B cell (primary cell): ENCODE results near the gene STARD6. TPM values are rescaled to one million over a fixed set of nuclear protein-coding genes. Genes with fewer than 3 reads are reported as not detected.
"Not testable (repeated sequence)": the region's sequence is repeated elsewhere in the genome, so short reads cannot be mapped to it uniquely, and the experiment has no call there.

Experiments used
- ATAC-seq: fragments of 200-7000 bp; cut with Tn5 transposase; one replicate; pipeline ENCODE4 v1.10.0; 2021; ENCODE audit warnings: low read depth, mild to moderate bottlenecking, moderate number of reproducible peaks, moderate library complexity
- CTCF ChIA-PET: fragments of 350-600 bp; sonication (Branson Sonifier 250); formaldehyde crosslinking; loops from one replicate; lab custom pipeline; 2021; ENCODE audit warnings: antibody characterized with exemption, inconsistent platforms; lab: Charles Lee
- POLR2A ChIA-PET: fragments of 350-600 bp; sonication (Branson Sonifier 250); formaldehyde crosslinking; loops from one replicate; lab custom pipeline; 2021; ENCODE audit warnings: antibody characterized with exemption; lab: Charles Lee
- DNase-seq: peaks from one replicate; pipeline ENCODE4 v3.0.0; 2013
- H2AFZ ChIP-seq: 2 replicates; pipeline ENCODE4 v1.6.1; 2012; ENCODE audit warnings: mild to moderate bottlenecking, low read depth, low read length; ENCODE audit not compliant: insufficient read depth, poor library complexity, severe bottlenecking
- H3K27ac ChIP-seq, 2 donors: 1 replicate in 1 of 2; 2 replicates in 1 of 2; pipeline ENCODE4 v1.5.1; 2012 to 2013; ENCODE audit warnings: low read length in 2 of 2, mild to moderate bottlenecking in 2 of 2, moderate library complexity in 1 of 2
- H3K27me3 ChIP-seq, 4 experiments: fragments of 200-600 bp in 1 of 4; sonication (generic) in 1 of 4; replicated peaks in 1 of 4; 1 replicate in 2 of 4; 2 replicates in 2 of 4; pipeline versions ENCODE4 v1.6.1 to v1.7.0; 2013 to 2016; ENCODE audit warnings: low read length in 3 of 4, mild to moderate bottlenecking in 2 of 4, mixed read lengths in 1 of 4, moderate library complexity in 1 of 4; ENCODE audit not compliant: insufficient read depth in 4 of 4, control insufficient read depth in 3 of 4; ENCODE audit errors: control extremely low read depth in 1 of 4
- H3K36me3 ChIP-seq, 2 experiments: replicated peaks in 1 of 2; 1 replicate in 1 of 2; 2 replicates in 1 of 2; pipeline versions ENCODE4 v1.6.1 to v1.7.1; 2013; ENCODE audit warnings: low read length in 1 of 2; ENCODE audit not compliant: insufficient read depth in 2 of 2, control insufficient read depth in 1 of 2; ENCODE audit errors: control extremely low read depth in 1 of 2, extremely low read depth in 1 of 2
- H3K4me1 ChIP-seq, 2 donors: fragments of 200-600 bp in 1 of 2; sonication (generic) in 1 of 2; 1 replicate in 1 of 2; 2 replicates in 1 of 2; pipeline versions ENCODE4 v1.5.1 to v1.6.1; 2013 to 2017; ENCODE audit warnings: low read length in 2 of 2; ENCODE audit not compliant: control insufficient read depth in 2 of 2, insufficient read depth in 2 of 2
- H3K4me2 ChIP-seq: replicated peaks from 2 replicates; pipeline ENCODE3; 2012; ENCODE audit warnings: mild to moderate bottlenecking, low read depth, low read length; ENCODE audit not compliant: poor library complexity, severe bottlenecking
- H3K4me3 ChIP-seq, 5 experiments: fragments of 200-600 bp in 1 of 5; sonication (generic) in 1 of 5; 1 replicate in 3 of 5; 2 replicates in 2 of 5; pipeline versions ENCODE4 v1.5.1 to v1.7.0; 2011 to 2016; ENCODE audit warnings: low read length in 4 of 5, mild to moderate bottlenecking in 4 of 5, low read depth in 2 of 5, control low read depth in 1 of 5, moderate library complexity in 1 of 5; ENCODE audit not compliant: insufficient read depth in 1 of 5; ENCODE audit errors: control extremely low read depth in 1 of 5, extremely low read depth in 1 of 5
- H3K79me2 ChIP-seq: fragments of 200-600 bp; sonication (generic); one replicate; pipeline ENCODE4 v1.6.0; 2016; ENCODE audit warnings: low read length; ENCODE audit not compliant: control insufficient read depth, insufficient read depth
- H3K9ac ChIP-seq: fragments of 200-600 bp; sonication (generic); 2 replicates; pipeline ENCODE4 v1.6.1; 2017; ENCODE audit warnings: mild to moderate bottlenecking, low read length, moderate library complexity
- H3K9me3 ChIP-seq, 3 donors: one replicate each; pipeline versions ENCODE4 v1.6.1 to v1.7.1; 2013; ENCODE audit warnings: low read length in 2 of 3; ENCODE audit not compliant: control insufficient read depth in 2 of 3, insufficient read depth in 1 of 3; ENCODE audit errors: control extremely low read depth in 1 of 3
- H4K20me1 ChIP-seq: 2 replicates; pipeline ENCODE4 v1.6.0; 2012; ENCODE audit warnings: mild to moderate bottlenecking, low read length; ENCODE audit not compliant: insufficient read depth, control insufficient read depth, poor library complexity, severe bottlenecking
- H3K27ac Mint-ChIP-seq: one replicate; pipeline ENCODE4 v1.8.0; 2021; ENCODE audit warnings: mixed read lengths
- H3K27me3 Mint-ChIP-seq: one replicate; pipeline ENCODE4 v1.8.0; 2021; ENCODE audit warnings: mixed read lengths
- H3K4me1 Mint-ChIP-seq: one replicate; pipeline ENCODE4 v1.8.0; 2021; ENCODE audit warnings: mixed read lengths
- H3K4me3 Mint-ChIP-seq: one replicate; pipeline ENCODE4 v1.8.0; 2021; ENCODE audit warnings: mixed read lengths
- H3K9me3 Mint-ChIP-seq: one replicate; pipeline ENCODE4 v1.8.0; 2022; ENCODE audit warnings: mixed read lengths; ENCODE audit not compliant: insufficient read depth
- CTCF ChIP-seq: fragments of 200-600 bp; IDR thresholded peaks from one replicate; pipeline ENCODE4 v1.8.0; 2022; ENCODE audit warnings: antibody characterized with exemption, mild to moderate bottlenecking
- EZH2 ChIP-seq: IDR thresholded peaks from 2 replicates; pipeline ENCODE4 v1.6.1; 2012; ENCODE audit warnings: borderline replicate concordance, low read depth, mild to moderate bottlenecking, moderate library complexity, low read length; ENCODE audit not compliant: insufficient read depth, poor library complexity, severe bottlenecking
- WGBS: methylation state at CpG from one replicate; pipeline ENCODE4 v1.1.5; 2013; ENCODE audit warnings: missing lambda C conversion rate; ENCODE audit not compliant: insufficient coverage; 5-methylcytosine and 5-hydroxymethylcytosine counted together
- intact Hi-C: fragments of 100-400 bp; cut with micrococcal nuclease; formaldehyde crosslinking; loops from one replicate; pipeline ENCODE4 v1.10.0; 2022
- polyA plus RNA-seq: library from polyadenylated mRNA; depleted of rRNA; stranded (reverse); fragments of >200 nt; gene quantifications from 2 replicates; pipeline ENCODE4 v1.2.3, GENCODE V29; 2012
- total RNA-seq, 2 donors: library from RNA; stranded (reverse); fragments of 120-200 nt in 1 of 2; gene quantifications; 1 replicate in 1 of 2; 2 replicates in 1 of 2; pipeline versions ENCODE4 v1.2.3 to v1.2.4, GENCODE V29; 2013 to 2022

Gene STARD6
- total and polyA plus RNA-seq, 2 donors (not counting 1 experiment from before 2014, with no cell fraction given) = not detected

GRCh38 chr18:54323561-54323960 is 34.1 kb downstream of the STARD6 start:
- Histone ChIP-seq H3K9me3 (no peaks in the 10 kb centered on the region), H3K36me3 (no peaks in the 10 kb centered on the region), H4K20me1 (no peaks in the 10 kb centered on the region), H2AFZ (no peak overlapping the region), H3K27me3 (no peaks in the 10 kb centered on the region), H3K79me2 (no peaks in the 10 kb centered on the region), H3K4me3 (no peak overlapping the region), H3K4me2 (no peak overlapping the region), H3K4me1 (no peaks in the 10 kb centered on the region), H3K9ac (no peak overlapping the region), H3K27ac (no peak overlapping the region)
- POLR2A ChIA-PET = no interaction called here
- CTCF ChIA-PET = no interaction called here
- H3K4me1 Mint-ChIP-seq = no peaks in the 10 kb centered on the region
- H3K4me3 Mint-ChIP-seq = no peak overlapping the region
- H3K27ac Mint-ChIP-seq = no peak overlapping the region
- intact Hi-C loops = no loop called here
- peaks cover 15% of the 10 kb centered on the region for H3K27me3 Mint-ChIP-seq
- DNase-seq (no peak), ATAC-seq (no peak)
- no peaks in the 10 kb centered on the region for H3K9me3 Mint-ChIP-seq
- TF ChIP-seq EZH2 (no peak), CTCF (no peak)

GRCh38 chr18:54316071-54316820 is 41.4 kb downstream of the STARD6 start:
- H3K4me2 ChIP-seq = no peak overlapping the region
- H4K20me1 ChIP-seq = no peaks in the 10 kb centered on the region
- no peak overlapping the region for H3K27ac Mint-ChIP-seq
- CTCF ChIA-PET = no interaction called here
- ATAC-seq (no peak), DNase-seq (no peak)
- H3K9ac ChIP-seq = no peak overlapping the region
- no peaks in the 10 kb centered on the region for H3K9me3 ChIP-seq
- no peaks in the 10 kb centered on the region for H3K27me3 ChIP-seq
- intact Hi-C loops = no loop called here
- H3K4me3 Mint-ChIP-seq = no peak overlapping the region
- no peaks in the 10 kb centered on the region for H3K4me1 Mint-ChIP-seq
- H3K4me3 ChIP-seq = no peak overlapping the region
- H3K79me2 ChIP-seq = no peaks in the 10 kb centered on the region
- H3K4me1 ChIP-seq = no peaks in the 10 kb centered on the region
- peaks cover 51% of the 10 kb centered on the region for H3K27me3 Mint-ChIP-seq
- no peaks in the 10 kb centered on the region for H3K36me3 ChIP-seq
- POLR2A ChIA-PET = no interaction called here
- H3K27ac ChIP-seq = no peak overlapping the region
- H2AFZ ChIP-seq = no peak overlapping the region
- TF ChIP-seq CTCF = no peak
- TF ChIP-seq EZH2 = no peak
- no peaks in the 10 kb centered on the region for H3K9me3 Mint-ChIP-seq

- H3K4me3 ChIP-seq, H3K36me3 ChIP-seq, H3K9ac ChIP-seq, H3K27me3 ChIP-seq, H4K20me1 ChIP-seq, H3K4me1 Mint-ChIP-seq, ATAC-seq, H3K27ac Mint-ChIP-seq, POLR2A ChIA-PET, H2AFZ ChIP-seq, H3K9me3 Mint-ChIP-seq, H3K27ac ChIP-seq, H3K4me1 ChIP-seq, H3K4me2 ChIP-seq, H3K9me3 ChIP-seq, DNase-seq, intact Hi-C loops, CTCF ChIA-PET, H3K79me2 ChIP-seq, H3K4me3 Mint-ChIP-seq: not testable (repeated sequence)
- H3K27me3 Mint-ChIP-seq = peaks cover 26% of the 10 kb centered on the region
- WGBS = 93% methylated on average over 8 of the region's 8 CpGs
Measured at GRCh38 chr18:54309564-54309963, 48.1 kb downstream of the STARD6 start.
